PFSK-1 (cell line): Measurements from ENCODE around the gene MEA1.

Experiments used
- SIN3A ChIP-seq: IDR thresholded peaks from 2 replicates; pipeline ENCODE4 v1.6.1; 2012; ENCODE audit warnings: mild to moderate bottlenecking, low read length, moderate library complexity, borderline replicate concordance; ENCODE audit not compliant: insufficient read depth
- TAF1 ChIP-seq: IDR thresholded peaks from 2 replicates; pipeline ENCODE4 v1.6.1; 2012; ENCODE audit warnings: low read length, control low read depth, borderline replicate concordance; ENCODE audit not compliant: insufficient read depth

- TF ChIP-seq TAF1, result no peak
- no peak for TF ChIP-seq SIN3A
These were observed 21.9 kb upstream of the MEA1 start for GRCh38 chr6:43035495-43036194.
